GM10248 (cell line): ENCODE measurements around the gene ANTXRL.
"Not testable (repeated sequence)": the region's sequence is repeated elsewhere in the genome, so short reads cannot be mapped to it uniquely, and the experiment has no call there.

Experiments used
- CTCF ChIA-PET: fragments of 300-600 bp; sonication (Branson Sonifier 250); formaldehyde crosslinking; extraction: SDS; loops from one replicate; lab custom pipeline; 2021; ENCODE audit warnings: antibody characterized with exemption; lab: Yijun Ruan, JAX
- POLR2A ChIA-PET: fragments of 350-650 bp; sonication (Branson Sonifier 250); formaldehyde crosslinking; extraction: SDS; loops from one replicate; lab custom pipeline; 2020; ENCODE audit warnings: antibody characterized with exemption; lab: Yijun Ruan, JAX
- DNase-seq: peaks from one replicate; pipeline ENCODE4 v3.0.0; 2012; ENCODE audit errors: extremely low spot score
- CTCF ChIP-seq: IDR thresholded peaks from 2 replicates; pipeline ENCODE4 v1.5.1; 2012; ENCODE audit warnings: mild to moderate bottlenecking, low read depth; ENCODE audit errors: extremely low read depth, missing control alignments, control extremely low read depth

ANTXRL gene

GRCh38 chr10:46250898-46251856, 35.6 kb upstream of the ANTXRL start:
- POLR2A ChIA-PET: no interaction called here
- no peak for TF ChIP-seq CTCF
- DNase-seq: no peak
- CTCF ChIA-PET: interaction anchor here (1.3 to 1.5 kb wide), 2 partner anchors 22 to 1016 kb away, joined by 3 to 5 read pairs; no protein-coding TSS in a partner anchor

GRCh38 chr10:46251857-46252847, 34.6 kb upstream of the ANTXRL start:
- ChIA-PET CTCF (interaction anchor here (1.5 kb wide), 1 partner anchor 1017 kb away, joined by 5 read pairs; no protein-coding TSS in a partner anchor), POLR2A (no interaction called here)
- no peak for TF ChIP-seq CTCF
- no peak for DNase-seq

- ChIA-PET CTCF (no interaction called here), POLR2A (no interaction called here)
- no peak for TF ChIP-seq CTCF
- DNase-seq: no peak
Observed at GRCh38 chr10:46253076-46254006, 33.5 kb upstream of the ANTXRL start.

- TF ChIP-seq CTCF: no peak
- CTCF ChIA-PET: interaction anchor here (0.8 kb wide), 1 partner anchor 26 kb away, joined by 3 read pairs; no protein-coding TSS in a partner anchor
- no peak for DNase-seq
- POLR2A ChIA-PET: no interaction called here
Observed at GRCh38 chr10:46254007-46254383, 32.8 kb upstream of the ANTXRL start.

GRCh38 chr10:46254467-46254866, 32.3 kb upstream of the ANTXRL start:
- POLR2A ChIA-PET: no interaction called here
- DNase-seq: no peak
- no peak for TF ChIP-seq CTCF
- CTCF ChIA-PET: interaction anchor here (0.8 kb wide), 1 partner anchor 27 kb away, joined by 3 read pairs; no protein-coding TSS in a partner anchor

- CTCF ChIA-PET, POLR2A ChIA-PET, DNase-seq: not testable (repeated sequence)
Observed at GRCh38 chr10:46255210-46255609, 31.6 kb upstream of the ANTXRL start.
